GM19240 (cell line): Measurements from ENCODE around the gene RTL10.
"Not testable (repeated sequence)": the region's sequence is repeated elsewhere in the genome, so short reads cannot be mapped to it uniquely, and the experiment has no call there.

Source experiments
- DNase-seq: peaks from one replicate; pipeline ENCODE4 v3.0.0; 2011; ENCODE audit warnings: low spot score; ENCODE audit not compliant: insufficient read length

RTL10 gene

GRCh38 chr22:19890502-19891316, 36.0 kb upstream of the RTL10 start:
- DNase-seq = no peak

- no peak for DNase-seq
Measured at GRCh38 chr22:19889951-19890350, 35.3 kb upstream of the RTL10 start.

- DNase-seq = no peak
Measured at GRCh38 chr22:19888131-19888746, 33.6 kb upstream of the RTL10 start.

- no peak for DNase-seq
Measured at GRCh38 chr22:19887256-19887985, 32.7 kb upstream of the RTL10 start.

DNA sequence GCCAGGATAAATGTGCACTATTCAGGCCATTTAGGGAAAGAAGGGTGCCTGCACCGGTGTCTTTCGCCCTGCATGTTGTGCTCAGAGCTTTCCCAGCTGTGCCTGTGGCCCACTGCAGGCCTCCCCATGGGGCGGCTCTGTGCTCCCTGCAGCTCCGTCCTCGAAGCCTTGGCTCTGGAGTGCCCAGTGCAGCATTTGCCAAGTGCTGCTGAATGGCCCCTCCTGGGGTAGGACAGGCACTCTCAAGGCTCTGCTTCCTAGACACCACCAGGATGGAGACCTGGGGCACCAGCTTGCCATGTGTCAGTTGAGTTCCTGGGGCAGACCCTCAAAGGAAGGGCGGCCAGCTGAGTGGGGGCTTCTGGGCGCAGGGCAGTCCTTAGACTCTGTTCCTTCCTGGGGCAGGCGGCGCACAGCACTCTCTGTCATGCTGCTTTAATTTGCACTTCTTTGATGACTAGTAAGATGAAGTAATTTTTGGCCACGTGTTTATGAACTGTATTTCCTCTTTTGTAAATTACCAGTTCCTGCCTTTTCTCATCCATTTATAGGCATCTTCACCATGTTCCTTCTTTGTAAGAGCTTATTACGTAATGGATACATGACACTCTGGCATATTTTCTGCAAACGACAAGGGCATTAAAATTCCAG, 32.1 kb upstream of the RTL10 start:
- no peak for DNase-seq

DNA sequence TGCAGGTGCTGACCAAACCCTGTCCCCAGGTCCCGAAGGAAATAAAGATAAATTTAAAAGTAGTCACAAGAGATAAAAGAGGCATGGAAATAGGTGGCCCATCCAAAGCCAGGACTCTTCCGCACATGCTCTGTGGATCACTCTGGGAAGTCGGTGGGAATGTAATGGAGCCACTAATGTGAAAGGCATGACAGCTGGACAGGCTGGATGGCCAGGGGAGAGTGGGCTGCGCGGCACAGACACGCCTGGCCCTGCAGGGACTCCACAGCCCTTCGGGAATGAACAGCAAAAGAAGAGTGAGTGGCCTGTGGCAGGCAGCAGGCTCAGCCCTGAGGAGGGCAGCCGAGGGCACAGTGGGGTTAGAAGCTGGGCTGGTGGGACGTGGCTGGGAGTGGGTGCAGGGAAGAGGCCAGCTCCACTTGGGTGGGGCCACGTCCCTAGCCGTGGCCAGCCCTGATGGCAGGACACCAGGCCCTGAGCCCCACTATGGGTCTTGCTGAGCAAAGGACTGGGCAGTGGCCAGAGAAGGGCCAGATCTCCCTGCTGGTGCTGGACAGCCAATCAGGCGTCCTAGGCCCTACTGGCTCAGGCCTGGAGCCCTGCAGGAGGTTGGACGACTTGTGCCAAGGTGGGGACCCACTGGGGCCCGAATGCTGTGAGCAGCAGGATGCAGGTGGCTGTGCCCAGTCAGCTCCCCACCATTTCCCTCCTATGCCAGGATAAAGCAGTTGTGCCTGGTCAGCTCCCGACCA, 31.3 kb upstream of the RTL10 start:
- no peak for DNase-seq

- no peak for DNase-seq
Measured at GRCh38 chr22:19884954-19885751, 30.5 kb upstream of the RTL10 start.

GRCh38 chr22:19884161-19884953, 29.7 kb upstream of the RTL10 start:
- no peak for DNase-seq

DNA sequence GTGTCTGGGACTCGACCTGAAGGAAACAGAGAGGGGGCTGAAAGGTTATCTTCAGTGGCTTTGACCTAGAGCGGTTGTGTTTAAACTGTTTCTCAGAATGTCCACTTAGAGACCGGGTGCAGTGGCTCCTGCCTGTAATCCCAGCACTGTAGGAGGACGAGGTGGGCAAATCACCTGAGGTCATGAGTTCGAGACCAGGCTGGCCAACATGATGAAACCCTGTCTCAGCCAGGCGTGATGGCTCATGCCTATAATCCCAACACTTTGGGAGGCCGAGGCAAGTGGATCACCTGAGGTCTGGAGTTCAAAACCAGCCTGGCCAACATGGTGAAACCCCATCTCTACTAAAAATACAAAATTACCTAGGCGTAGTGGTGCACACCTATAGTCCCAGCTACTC, 28.8 kb upstream of the RTL10 start:
- DNase-seq = not testable (repeated sequence)

DNA sequence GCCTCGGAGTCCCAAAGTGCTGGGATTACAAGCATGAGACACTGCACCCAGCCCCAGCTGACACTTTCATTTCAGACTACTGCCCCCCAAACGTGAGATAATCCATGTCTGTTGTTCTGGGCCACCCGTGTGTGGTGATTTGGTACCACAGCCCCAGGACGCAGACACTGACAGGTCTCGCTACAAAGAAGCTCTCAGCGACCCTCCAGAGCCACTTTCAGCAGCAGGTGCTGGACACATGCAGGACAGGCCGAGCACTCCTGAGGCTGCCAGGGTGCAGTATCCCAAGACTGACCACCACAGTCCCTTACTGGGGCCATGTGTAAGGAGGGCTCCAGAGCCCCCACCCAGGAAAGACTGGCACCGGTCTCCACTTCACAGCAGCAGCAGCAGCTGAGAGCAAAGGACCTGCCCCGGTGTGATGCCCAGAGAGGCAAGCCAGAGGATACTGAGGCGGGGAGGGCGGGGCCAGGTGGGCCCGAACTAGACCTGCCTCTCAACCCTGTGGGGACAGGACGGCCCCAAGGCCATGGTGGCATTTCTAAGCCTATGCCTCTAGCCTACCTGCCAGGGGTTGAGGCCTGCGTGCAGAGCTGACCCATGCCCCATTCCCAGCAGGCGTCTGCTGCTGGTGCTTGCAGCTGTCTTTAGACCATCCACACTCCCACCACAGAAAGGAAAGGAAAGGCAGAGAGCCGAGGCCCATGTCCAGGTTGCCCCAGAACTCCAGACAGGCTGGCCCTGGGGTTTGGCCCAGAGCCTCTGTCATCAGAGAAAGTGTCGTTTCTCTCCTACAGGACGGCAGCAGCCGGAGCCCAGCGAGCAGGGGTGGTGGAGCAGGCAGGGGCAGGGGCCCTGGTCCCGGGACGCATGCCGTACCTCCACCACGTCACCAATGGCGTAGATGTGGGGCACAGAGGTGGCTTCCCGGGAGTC, 28.0 kb upstream of the RTL10 start:
- DNase-seq = no peak

DNA sequence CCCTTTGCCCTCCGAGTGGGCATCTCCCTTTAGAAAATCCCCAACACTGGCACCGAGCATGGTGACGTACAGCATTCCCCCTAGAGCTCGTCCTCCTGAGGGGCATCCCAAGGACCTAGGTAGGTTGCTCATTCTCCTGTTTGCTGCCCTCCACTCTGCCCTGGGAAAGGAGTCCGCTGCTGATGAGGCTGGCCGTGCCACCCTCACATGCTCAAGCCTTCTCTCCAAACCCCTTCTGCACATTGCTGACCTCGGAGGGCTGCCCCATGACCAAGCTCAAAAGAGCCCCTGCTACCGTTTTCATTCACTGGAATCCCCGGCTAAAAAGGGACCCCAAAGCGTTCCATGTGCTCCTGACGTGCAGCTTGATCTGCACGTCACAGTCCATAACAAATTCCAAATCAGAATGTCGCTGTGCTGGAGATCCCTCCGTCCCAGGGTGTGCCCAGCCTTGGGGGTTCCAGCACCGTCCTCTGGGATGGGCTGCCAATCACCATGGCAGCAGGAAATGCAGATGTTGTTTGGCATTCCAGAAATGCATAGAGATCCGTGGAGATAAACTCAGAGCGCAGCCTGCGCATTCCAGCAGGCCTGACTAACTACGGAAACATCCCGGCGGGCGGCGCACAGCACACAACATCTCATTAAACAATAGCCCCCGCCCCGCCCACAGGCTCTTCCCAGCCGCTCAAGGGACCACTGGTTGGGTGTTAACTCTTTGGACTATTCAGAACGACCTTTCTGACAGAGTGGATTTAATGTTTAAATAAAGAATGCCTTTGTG, 26.3 kb upstream of the RTL10 start:
- DNase-seq = no peak

GRCh38 chr22:19879992-19880785, 25.5 kb upstream of the RTL10 start:
- DNase-seq = no peak

DNA sequence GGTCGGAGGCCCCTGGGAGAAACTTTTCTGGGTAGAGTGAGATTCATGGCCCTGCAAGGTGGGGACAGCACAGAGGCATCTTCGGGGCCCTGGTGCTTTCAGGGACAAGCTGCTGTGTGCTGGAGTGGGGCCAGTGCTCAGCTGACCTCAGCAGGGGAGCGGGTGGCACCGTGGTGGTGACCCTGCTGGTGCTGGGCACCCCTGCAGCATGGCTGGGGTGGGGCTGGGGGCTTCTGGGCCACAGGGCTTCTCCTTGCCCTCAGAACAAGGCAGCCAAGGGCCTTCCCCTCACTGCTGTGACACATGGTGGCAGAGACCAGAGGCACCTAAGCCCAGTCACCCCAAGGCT, 24.9 kb upstream of the RTL10 start:
- DNase-seq = no peak

DNA sequence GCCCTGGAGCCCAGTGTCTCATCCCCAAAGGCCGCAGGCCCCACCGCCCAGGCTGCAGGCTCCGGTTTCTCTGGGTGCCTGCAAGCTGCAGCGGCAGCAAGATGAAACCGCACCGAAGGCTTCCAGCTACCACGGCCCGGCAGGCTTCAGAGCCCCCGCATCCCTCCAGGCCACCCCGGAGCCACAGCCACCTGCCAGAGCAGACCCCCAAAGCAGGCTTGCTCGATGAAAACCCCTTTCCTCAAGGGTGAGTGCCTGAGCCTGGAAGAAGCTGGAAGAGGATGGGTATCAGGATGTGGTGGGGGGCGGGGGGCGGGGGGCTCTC, 24.5 kb upstream of the RTL10 start:
- DNase-seq = no peak

GRCh38 chr22:19878461-19879245, 24.0 kb upstream of the RTL10 start:
- DNase-seq = no peak

GRCh38 chr22:19877626-19878339, 23.1 kb upstream of the RTL10 start:
- DNase-seq = no peak
